Liver (tissue), 9 donors: Measurements from ENCODE around the gene MAPKAP1. TPM values are rescaled to one million over a fixed set of nuclear protein-coding genes. Genes with fewer than 3 reads are reported as not detected.

Experiments used
- DNase-seq: peaks from one replicate; pipeline ENCODE4 v3.0.0-alpha.2; 2017; ENCODE audit warnings: low spot score
- H3K27ac ChIP-seq, 2 donors: one replicate each; pipeline ENCODE4 v1.7.0; 2013; ENCODE audit warnings: inconsistent platforms in 2 of 2, low read length in 2 of 2, control low read depth in 1 of 2, low read depth in 1 of 2, mild to moderate bottlenecking in 1 of 2
- H3K27me3 ChIP-seq, 4 donors: one replicate each; pipeline versions ENCODE4 v1.6.1 to v1.7.0; 2013; ENCODE audit warnings: low read length in 3 of 4, inconsistent platforms in 1 of 4, mild to moderate bottlenecking in 1 of 4, moderate library complexity in 1 of 4; ENCODE audit not compliant: control insufficient read depth in 4 of 4, insufficient read depth in 4 of 4
- H3K36me3 ChIP-seq, 4 donors: one replicate each; pipeline versions ENCODE4 v1.6.1 to v1.7.0; 2013; ENCODE audit warnings: low read length in 3 of 4, mild to moderate bottlenecking in 3 of 4, low read depth in 1 of 4, moderate library complexity in 1 of 4; ENCODE audit not compliant: control insufficient read depth in 4 of 4, insufficient read depth in 3 of 4
- H3K4me1 ChIP-seq, 4 donors: one replicate each; pipeline versions ENCODE4 v1.6.1 to v1.7.0; 2013; ENCODE audit warnings: low read length in 3 of 4, mild to moderate bottlenecking in 3 of 4, moderate library complexity in 1 of 4; ENCODE audit not compliant: control insufficient read depth in 4 of 4, insufficient read depth in 4 of 4
- H3K4me3 ChIP-seq, 3 donors: one replicate each; pipeline versions ENCODE4 v1.6.1 to v1.7.0; 2013; ENCODE audit warnings: low read length in 3 of 3, control low read depth in 1 of 3, low read depth in 1 of 3, mild to moderate bottlenecking in 1 of 3
- H3K9ac ChIP-seq, 2 donors: one replicate each; pipeline ENCODE4 v1.7.0; 2013; ENCODE audit warnings: low read length in 2 of 2, mild to moderate bottlenecking in 2 of 2, moderate library complexity in 2 of 2, control low read depth in 1 of 2, low read depth in 1 of 2
- H3K9me3 ChIP-seq, 4 donors: one replicate each; pipeline versions ENCODE4 v1.6.1 to v1.7.0; 2013; ENCODE audit warnings: low read length in 3 of 4; ENCODE audit not compliant: control insufficient read depth in 4 of 4
- EGR1 ChIP-seq, 2 donors: IDR thresholded peaks; 2 replicates each; pipeline ENCODE4 v1.6.1; 2016 to 2018; ENCODE audit warnings: antibody characterized with exemption in 2 of 2, low read depth in 2 of 2
- FOXA1 ChIP-seq: IDR thresholded peaks from 2 replicates; pipeline ENCODE4 v1.6.1; 2016; ENCODE audit warnings: antibody characterized with exemption
- FOXA2 ChIP-seq: IDR thresholded peaks from 2 replicates; pipeline ENCODE4 v1.6.1; 2016; ENCODE audit warnings: antibody characterized with exemption
- GABPA ChIP-seq, 2 donors: IDR thresholded peaks in 1 of 2; conservative IDR thresholded peaks in 1 of 2; 2 replicates each; pipeline ENCODE4 v1.6.1; 2016; ENCODE audit warnings: antibody characterized with exemption in 2 of 2, mild to moderate bottlenecking in 1 of 2, moderate library complexity in 1 of 2
- HNF4A ChIP-seq, 2 donors: conservative IDR thresholded peaks; 2 replicates each; pipeline ENCODE4 v1.6.1; 2016; ENCODE audit warnings: antibody characterized with exemption in 2 of 2, mild to moderate bottlenecking in 2 of 2
- HNF4G ChIP-seq: IDR thresholded peaks from 2 replicates; pipeline ENCODE4 v1.6.1; 2016; ENCODE audit warnings: antibody characterized with exemption
- JUND ChIP-seq, 2 donors: IDR thresholded peaks; 2 replicates each; pipeline ENCODE4 v1.6.1; 2016; ENCODE audit warnings: antibody characterized with exemption in 2 of 2
- NR2F2 ChIP-seq: IDR thresholded peaks from 2 replicates; pipeline ENCODE4 v1.6.1; 2016; ENCODE audit warnings: antibody characterized with exemption
- RAD21 ChIP-seq, 2 donors: IDR thresholded peaks; 2 replicates each; pipeline ENCODE4 v1.6.1; 2016; ENCODE audit warnings: antibody characterized with exemption in 2 of 2, mild to moderate bottlenecking in 2 of 2
- RXRA ChIP-seq, 2 donors: IDR thresholded peaks; 2 replicates each; pipeline ENCODE4 v1.6.1; 2017 to 2018; ENCODE audit warnings: antibody characterized with exemption in 2 of 2, mild to moderate bottlenecking in 1 of 2
- SP1 ChIP-seq: IDR thresholded peaks from 2 replicates; pipeline ENCODE4 v1.6.1; 2018; ENCODE audit warnings: antibody characterized with exemption, mild to moderate bottlenecking
- TAF1 ChIP-seq: conservative IDR thresholded peaks from 2 replicates; pipeline ENCODE4 v1.6.1; 2016; ENCODE audit warnings: antibody characterized with exemption, mild to moderate bottlenecking
- YY1 ChIP-seq: IDR thresholded peaks from 2 replicates; pipeline ENCODE4 v1.6.1; 2016; ENCODE audit warnings: antibody characterized with exemption, mild to moderate bottlenecking
- WGBS: extraction: QIAGEN DNeasy Blood & Tissue Kit; methylation state at CpG from one replicate; pipeline ENCODE4 v1.1.7; 2013; 5-methylcytosine and 5-hydroxymethylcytosine counted together
- polyA plus RNA-seq, 2 donors: library from polyadenylated mRNA; stranded (reverse) in 1 of 2; unstranded in 1 of 2; fragments of 200-250 nt in 1 of 2; fragments of >200 nt in 1 of 2; fragmentation: Nextera tagmentation in 1 of 2; extraction: Ambion mirVana in 1 of 2; gene quantifications; one replicate each; pipeline versions ENCODE4 v1.2.1 to v1.2.3, GENCODE V29; 2013 to 2015
- total RNA-seq, 2 donors: library from RNA; depleted of rRNA; stranded (reverse); fragments of >200 nt; gene quantifications; one replicate each; pipeline ENCODE4 v1.2.3, GENCODE V29; 2014
- TF ChIP-seq, protein P1 (sequence below): IDR thresholded peaks from 2 replicates; pipeline ENCODE4 v1.6.1; 2016; ENCODE audit warnings: antibody characterized with exemption, mild to moderate bottlenecking
- TF ChIP-seq, protein P2 (sequence below): fragments of 150-350 bp; IDR thresholded peaks from 2 replicates; pipeline ENCODE4 v1.5.1; 2017; ENCODE audit warnings: improper control_type of control experiment, low read depth, low read length; ENCODE audit not compliant: missing input control
- TF ChIP-seq, protein P3 (sequence below): IDR thresholded peaks from 2 replicates; pipeline ENCODE4 v1.6.1; 2016; ENCODE audit warnings: antibody characterized with exemption
- TF ChIP-seq, protein P4 (sequence below): IDR thresholded peaks from 2 replicates; pipeline ENCODE4 v1.6.1; 2016; ENCODE audit warnings: antibody characterized with exemption
- TF ChIP-seq, protein P5 (sequence below): IDR thresholded peaks from 2 replicates; pipeline ENCODE4 v1.6.1; 2016; ENCODE audit warnings: antibody characterized with exemption
- donor health status: healthy.
- donor health status: healthy.
- donor health status: healthy.
- donor health status: healthy.
- donor health status: healthy.

Gene MAPKAP1
- total and polyA plus RNA-seq, 4 donors, result 23.6 to 55.9 (median 32.7) TPM

DNA sequence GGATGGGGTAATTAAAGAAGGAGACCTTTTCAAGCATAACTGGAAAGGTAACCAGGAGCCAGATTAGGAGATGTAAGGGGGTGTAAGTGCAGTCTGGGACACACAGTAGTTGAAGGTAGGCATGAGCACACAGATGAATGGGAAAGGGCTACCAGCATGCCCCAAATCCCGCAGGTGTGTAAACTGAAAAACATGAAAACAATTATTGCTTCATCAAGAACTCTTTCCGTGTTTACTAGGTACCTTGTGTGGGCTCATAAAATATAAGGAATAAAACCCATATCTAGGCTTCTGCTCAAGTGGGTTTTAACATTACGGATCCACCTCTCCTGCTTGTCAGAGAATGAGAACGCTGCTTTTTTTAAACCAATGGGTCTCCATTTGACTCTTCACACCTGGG is 1.1 kb downstream of the MAPKAP1 start:
- no peaks in the 10 kb centered on the region for H3K27me3 ChIP-seq
- H3K36me3 ChIP-seq, result no peaks in the 10 kb centered on the region
- DNase-seq, result no peak
- H3K27ac ChIP-seq, result no peak overlapping the region
- TF ChIP-seq, protein P1, sequence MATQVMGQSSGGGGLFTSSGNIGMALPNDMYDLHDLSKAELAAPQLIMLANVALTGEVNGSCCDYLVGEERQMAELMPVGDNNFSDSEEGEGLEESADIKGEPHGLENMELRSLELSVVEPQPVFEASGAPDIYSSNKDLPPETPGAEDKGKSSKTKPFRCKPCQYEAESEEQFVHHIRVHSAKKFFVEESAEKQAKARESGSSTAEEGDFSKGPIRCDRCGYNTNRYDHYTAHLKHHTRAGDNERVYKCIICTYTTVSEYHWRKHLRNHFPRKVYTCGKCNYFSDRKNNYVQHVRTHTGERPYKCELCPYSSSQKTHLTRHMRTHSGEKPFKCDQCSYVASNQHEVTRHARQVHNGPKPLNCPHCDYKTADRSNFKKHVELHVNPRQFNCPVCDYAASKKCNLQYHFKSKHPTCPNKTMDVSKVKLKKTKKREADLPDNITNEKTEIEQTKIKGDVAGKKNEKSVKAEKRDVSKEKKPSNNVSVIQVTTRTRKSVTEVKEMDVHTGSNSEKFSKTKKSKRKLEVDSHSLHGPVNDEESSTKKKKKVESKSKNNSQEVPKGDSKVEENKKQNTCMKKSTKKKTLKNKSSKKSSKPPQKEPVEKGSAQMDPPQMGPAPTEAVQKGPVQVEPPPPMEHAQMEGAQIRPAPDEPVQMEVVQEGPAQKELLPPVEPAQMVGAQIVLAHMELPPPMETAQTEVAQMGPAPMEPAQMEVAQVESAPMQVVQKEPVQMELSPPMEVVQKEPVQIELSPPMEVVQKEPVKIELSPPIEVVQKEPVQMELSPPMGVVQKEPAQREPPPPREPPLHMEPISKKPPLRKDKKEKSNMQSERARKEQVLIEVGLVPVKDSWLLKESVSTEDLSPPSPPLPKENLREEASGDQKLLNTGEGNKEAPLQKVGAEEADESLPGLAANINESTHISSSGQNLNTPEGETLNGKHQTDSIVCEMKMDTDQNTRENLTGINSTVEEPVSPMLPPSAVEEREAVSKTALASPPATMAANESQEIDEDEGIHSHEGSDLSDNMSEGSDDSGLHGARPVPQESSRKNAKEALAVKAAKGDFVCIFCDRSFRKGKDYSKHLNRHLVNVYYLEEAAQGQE, result no peak
- TF ChIP-seq FOXA2 (no peak), JUND (IDR thresholded peaks at IDR 0.05) (no peak), SP1 (no peak), RAD21 (IDR thresholded peaks at IDR 0.05) (no peak), EGR1 (IDR thresholded peaks at IDR 0.05; ENCODE audit: low read depth in 2 of 2) (no peak), HNF4A (conservative IDR thresholded peaks at IDR 0.05) (no peak)
- TF ChIP-seq, protein P2, sequence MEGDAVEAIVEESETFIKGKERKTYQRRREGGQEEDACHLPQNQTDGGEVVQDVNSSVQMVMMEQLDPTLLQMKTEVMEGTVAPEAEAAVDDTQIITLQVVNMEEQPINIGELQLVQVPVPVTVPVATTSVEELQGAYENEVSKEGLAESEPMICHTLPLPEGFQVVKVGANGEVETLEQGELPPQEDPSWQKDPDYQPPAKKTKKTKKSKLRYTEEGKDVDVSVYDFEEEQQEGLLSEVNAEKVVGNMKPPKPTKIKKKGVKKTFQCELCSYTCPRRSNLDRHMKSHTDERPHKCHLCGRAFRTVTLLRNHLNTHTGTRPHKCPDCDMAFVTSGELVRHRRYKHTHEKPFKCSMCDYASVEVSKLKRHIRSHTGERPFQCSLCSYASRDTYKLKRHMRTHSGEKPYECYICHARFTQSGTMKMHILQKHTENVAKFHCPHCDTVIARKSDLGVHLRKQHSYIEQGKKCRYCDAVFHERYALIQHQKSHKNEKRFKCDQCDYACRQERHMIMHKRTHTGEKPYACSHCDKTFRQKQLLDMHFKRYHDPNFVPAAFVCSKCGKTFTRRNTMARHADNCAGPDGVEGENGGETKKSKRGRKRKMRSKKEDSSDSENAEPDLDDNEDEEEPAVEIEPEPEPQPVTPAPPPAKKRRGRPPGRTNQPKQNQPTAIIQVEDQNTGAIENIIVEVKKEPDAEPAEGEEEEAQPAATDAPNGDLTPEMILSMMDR, result no peak
- H3K9ac ChIP-seq, result no peak overlapping the region
- H3K4me1 ChIP-seq, result peaks cover 1 to 17% (median 13%) of the 10 kb centered on the region in 4 donors
- H3K9me3 ChIP-seq, result no peaks in the 10 kb centered on the region
- 74% methylated on average over 4 of the region's 4 CpGs for WGBS
- peak overlapping the region; percentile 1 to 87 (median 86) for H3K4me3 ChIP-seq

DNA sequence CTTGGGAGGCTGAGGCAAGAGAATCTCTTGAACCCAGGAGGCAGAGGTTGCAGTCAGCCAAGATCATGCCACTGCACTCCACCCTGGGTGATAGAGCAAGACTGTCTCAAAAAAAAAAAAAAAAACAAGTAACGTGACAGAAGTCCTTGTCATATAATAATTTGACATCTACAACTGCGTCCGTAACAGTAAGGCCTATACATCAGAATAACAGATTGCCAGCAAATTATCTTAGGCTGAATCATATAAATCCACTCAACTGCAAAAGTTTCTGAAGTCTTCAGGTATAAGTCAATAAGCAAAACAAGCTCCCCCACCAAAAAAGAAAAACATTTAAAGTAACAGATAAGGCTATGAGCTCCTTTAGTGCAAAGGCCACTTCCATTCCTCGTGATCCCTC is 3.3 kb downstream of the MAPKAP1 start:
- Histone ChIP-seq H3K36me3 (no peaks in the 10 kb centered on the region), H3K27ac (no peak overlapping the region), H3K9ac (no peak overlapping the region), H3K27me3 (no peaks in the 10 kb centered on the region), H3K9me3 (no peaks in the 10 kb centered on the region), H3K4me3 (no peak overlapping the region), H3K4me1 (peaks cover 1 to 17% (median 13%) of the 10 kb centered on the region in 4 donors)
- TF ChIP-seq JUND (IDR thresholded peaks at IDR 0.05), result no peak
- TF ChIP-seq, protein P3, sequence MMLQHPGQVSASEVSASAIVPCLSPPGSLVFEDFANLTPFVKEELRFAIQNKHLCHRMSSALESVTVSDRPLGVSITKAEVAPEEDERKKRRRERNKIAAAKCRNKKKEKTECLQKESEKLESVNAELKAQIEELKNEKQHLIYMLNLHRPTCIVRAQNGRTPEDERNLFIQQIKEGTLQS, result no peak
- TF ChIP-seq, protein P4, sequence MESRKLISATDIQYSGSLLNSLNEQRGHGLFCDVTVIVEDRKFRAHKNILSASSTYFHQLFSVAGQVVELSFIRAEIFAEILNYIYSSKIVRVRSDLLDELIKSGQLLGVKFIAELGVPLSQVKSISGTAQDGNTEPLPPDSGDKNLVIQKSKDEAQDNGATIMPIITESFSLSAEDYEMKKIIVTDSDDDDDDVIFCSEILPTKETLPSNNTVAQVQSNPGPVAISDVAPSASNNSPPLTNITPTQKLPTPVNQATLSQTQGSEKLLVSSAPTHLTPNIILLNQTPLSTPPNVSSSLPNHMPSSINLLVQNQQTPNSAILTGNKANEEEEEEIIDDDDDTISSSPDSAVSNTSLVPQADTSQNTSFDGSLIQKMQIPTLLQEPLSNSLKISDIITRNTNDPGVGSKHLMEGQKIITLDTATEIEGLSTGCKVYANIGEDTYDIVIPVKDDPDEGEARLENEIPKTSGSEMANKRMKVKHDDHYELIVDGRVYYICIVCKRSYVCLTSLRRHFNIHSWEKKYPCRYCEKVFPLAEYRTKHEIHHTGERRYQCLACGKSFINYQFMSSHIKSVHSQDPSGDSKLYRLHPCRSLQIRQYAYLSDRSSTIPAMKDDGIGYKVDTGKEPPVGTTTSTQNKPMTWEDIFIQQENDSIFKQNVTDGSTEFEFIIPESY, result no peak
- TF ChIP-seq, protein P2, result no peak
- no peak for TF ChIP-seq EGR1 (IDR thresholded peaks at IDR 0.05; ENCODE audit: low read depth in 2 of 2)
- TF ChIP-seq HNF4A (conservative IDR thresholded peaks at IDR 0.05), result no peak
- no peak for TF ChIP-seq HNF4G
- TF ChIP-seq TAF1, result no peak
- TF ChIP-seq, protein P1, result no peak
- TF ChIP-seq, protein P5, sequence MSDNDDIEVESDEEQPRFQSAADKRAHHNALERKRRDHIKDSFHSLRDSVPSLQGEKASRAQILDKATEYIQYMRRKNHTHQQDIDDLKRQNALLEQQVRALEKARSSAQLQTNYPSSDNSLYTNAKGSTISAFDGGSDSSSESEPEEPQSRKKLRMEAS, result no peak
- TF ChIP-seq FOXA2, result no peak
- TF ChIP-seq RAD21 (IDR thresholded peaks at IDR 0.05), result no peak
- no peak for TF ChIP-seq RXRA (IDR thresholded peaks at IDR 0.05)
- no peak for TF ChIP-seq FOXA1
- no peak for TF ChIP-seq GABPA (IDR thresholded peaks at IDR 0.05 in 1 of 2, conservative IDR thresholded peaks at IDR 0.05 in 1 of 2)
- no peak for TF ChIP-seq YY1
- no peak for TF ChIP-seq NR2F2
- TF ChIP-seq SP1, result no peak
- WGBS, result 95% methylated on average over 4 of the region's 4 CpGs
- no peak for DNase-seq
